Mucosa of descending colon (tissue), 3 donors: ENCODE measurements around the gene SIK2. TPM values are rescaled to one million over a fixed set of nuclear protein-coding genes. Genes with fewer than 3 reads are reported as not detected.
A peak's percentile ranks its signal among the peaks of the same experiment; 100 is the strongest.

Source experiments
- ATAC-seq: fragments of 200-7000 bp; cut with Tn5 transposase; one replicate; pipeline ENCODE4 v1.9.1; 2020; ENCODE audit warnings: mild to moderate bottlenecking, moderate library complexity
- DNase-seq, 3 donors: peaks; one replicate each; pipeline ENCODE4 v3.0.0-alpha.2; 2020
- H3K36me3 ChIP-seq: fragments of 200-600 bp; one replicate; pipeline ENCODE4 v1.8.0; 2021; ENCODE audit warnings: low read depth, mild to moderate bottlenecking
- H3K4me1 ChIP-seq: fragments of 200-600 bp; one replicate; pipeline ENCODE4 v1.8.0; 2021; ENCODE audit warnings: low read depth, mild to moderate bottlenecking
- H3K4me3 ChIP-seq: fragments of 200-600 bp; one replicate; pipeline ENCODE4 v1.8.0; 2021; ENCODE audit warnings: mild to moderate bottlenecking
- H3K9me3 ChIP-seq: fragments of 200-600 bp; one replicate; pipeline ENCODE4 v1.8.0; 2021; ENCODE audit warnings: mild to moderate bottlenecking
- CTCF ChIP-seq: fragments of 200-600 bp; IDR thresholded peaks from one replicate; pipeline ENCODE4 v1.8.0; 2022; ENCODE audit warnings: antibody characterized with exemption, mild to moderate bottlenecking
- intact Hi-C, 2 donors: fragments of 100-400 bp; cut with DNase I in 1 of 2; cut with micrococcal nuclease in 1 of 2; formaldehyde crosslinking; loops; one replicate each; pipeline versions ENCODE4 v1.11.0 to v1.11.1; 2022; cut with DNase I, micrococcal nuclease
- total RNA-seq, 3 donors: library from RNA; stranded (reverse); fragmentation: NEBNext Ultra II Directional in 2 of 3; extraction: Animal tissue kit (Norgen Biotek cat#: 25700) in 2 of 3; gene quantifications; one replicate each; pipeline versions ENCODE4 v1.2.1 to v1.2.4, GENCODE V29; 2021 to 2023
- donor health status: DM: no; HTN: no; CAD: no; lungs with moderate emphysema.
- donor health status: DM: no; HTN: no; CAD: no.
- donor health status: DM: no; HTN: yes; CAD: no.

The SIK2 gene
- total RNA-seq, 3 donors from 2014 or later: 22.0 to 23.0 (median 22.7) TPM

- H3K9me3 ChIP-seq: no peaks in the 10 kb centered on the region
- no peak overlapping the region for H3K4me3 ChIP-seq
- no peaks in the 10 kb centered on the region for H3K36me3 ChIP-seq
- no peak for TF ChIP-seq CTCF
- no peak for ATAC-seq
- no peak for DNase-seq
- intact Hi-C loops: no loop called here
- peaks cover 21% of the 10 kb centered on the region for H3K4me1 ChIP-seq
Measured at GRCh38 chr11:111734954-111735261, 132.7 kb downstream of the SIK2 start.

DNA sequence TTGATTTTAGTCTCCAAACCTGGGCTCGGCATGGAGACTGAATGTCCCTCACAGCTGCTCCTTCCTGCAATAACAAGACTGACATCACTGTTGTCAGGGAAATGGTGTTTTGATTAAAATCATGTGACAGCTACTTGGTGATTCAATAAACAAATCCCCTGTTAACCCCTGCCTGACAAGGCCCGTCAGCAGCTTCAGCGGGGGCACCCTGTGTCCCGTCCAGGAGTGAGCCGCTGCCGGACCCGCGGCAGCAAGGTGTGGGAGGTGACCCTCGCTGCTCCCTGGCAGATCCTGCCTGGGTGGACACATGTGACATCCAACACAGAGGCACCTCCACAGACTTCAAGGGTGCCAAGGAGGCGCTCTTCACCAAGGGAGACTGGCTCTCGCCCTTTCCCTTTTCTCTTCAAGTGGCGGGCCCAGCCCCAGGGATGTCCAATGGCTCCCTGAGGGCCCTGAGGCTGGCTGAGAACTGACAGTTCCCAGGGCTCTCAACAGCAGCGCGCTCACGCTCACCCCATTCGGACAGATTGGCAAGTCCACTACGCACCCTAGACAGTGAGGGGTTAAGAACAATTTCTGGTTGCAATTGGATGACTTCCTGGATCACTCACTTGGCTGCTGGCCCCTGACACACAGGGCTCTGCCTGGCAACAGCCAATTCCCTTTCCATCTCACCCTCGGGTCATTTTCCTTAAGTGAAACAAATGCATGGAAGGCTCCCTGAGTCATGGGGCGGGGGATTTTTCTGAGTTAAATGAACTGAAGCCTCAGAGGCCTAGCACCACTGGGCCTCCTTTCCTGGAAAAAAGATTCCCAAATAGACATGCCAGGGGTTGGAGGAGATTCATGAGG is 133.2 kb downstream of the SIK2 start:
- Histone ChIP-seq H3K36me3 (no peaks in the 10 kb centered on the region), H3K4me1 (peaks cover 21% of the 10 kb centered on the region)
- intact Hi-C loops: no loop called here

DNA sequence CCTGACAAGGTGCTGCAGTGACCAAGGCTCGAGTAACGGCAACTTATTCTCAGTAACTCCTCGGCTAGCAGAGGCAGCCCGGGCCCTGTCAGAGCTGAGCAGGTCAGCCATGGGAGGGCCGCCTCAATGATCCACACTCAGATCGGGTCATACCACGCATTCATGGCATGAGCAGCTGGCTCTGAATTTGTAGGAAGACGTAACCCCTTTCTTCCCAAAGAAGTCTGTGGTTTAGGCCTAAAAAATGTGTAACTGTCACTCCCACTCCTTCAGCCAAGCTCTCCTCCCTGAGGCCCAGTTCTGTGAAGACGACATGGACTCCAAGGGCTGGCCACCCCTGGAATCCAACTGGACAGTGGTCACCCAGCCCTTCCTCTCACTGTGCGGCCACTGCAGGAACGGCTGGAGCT is 133.9 kb downstream of the SIK2 start:
- Histone ChIP-seq H3K36me3 (no peaks in the 10 kb centered on the region), H3K4me1 (peaks cover 15% of the 10 kb centered on the region), H3K9me3 (no peaks in the 10 kb centered on the region), H3K4me3 (no peak overlapping the region)
- TF ChIP-seq CTCF: no peak
- peak in 1 of 3 donors; percentile 25 for DNase-seq
- intact Hi-C loops: no loop called here
- ATAC-seq: no peak

More for the DNA sequence above, 133.2 kb downstream of the SIK2 start:
- peak; percentile 51 to 70 (median 61) for DNase-seq
- Histone ChIP-seq H3K9me3 (no peaks in the 10 kb centered on the region), H3K4me3 (no peak overlapping the region)
- peak; percentile 70 for ATAC-seq
- TF ChIP-seq CTCF: no peak

DNA sequence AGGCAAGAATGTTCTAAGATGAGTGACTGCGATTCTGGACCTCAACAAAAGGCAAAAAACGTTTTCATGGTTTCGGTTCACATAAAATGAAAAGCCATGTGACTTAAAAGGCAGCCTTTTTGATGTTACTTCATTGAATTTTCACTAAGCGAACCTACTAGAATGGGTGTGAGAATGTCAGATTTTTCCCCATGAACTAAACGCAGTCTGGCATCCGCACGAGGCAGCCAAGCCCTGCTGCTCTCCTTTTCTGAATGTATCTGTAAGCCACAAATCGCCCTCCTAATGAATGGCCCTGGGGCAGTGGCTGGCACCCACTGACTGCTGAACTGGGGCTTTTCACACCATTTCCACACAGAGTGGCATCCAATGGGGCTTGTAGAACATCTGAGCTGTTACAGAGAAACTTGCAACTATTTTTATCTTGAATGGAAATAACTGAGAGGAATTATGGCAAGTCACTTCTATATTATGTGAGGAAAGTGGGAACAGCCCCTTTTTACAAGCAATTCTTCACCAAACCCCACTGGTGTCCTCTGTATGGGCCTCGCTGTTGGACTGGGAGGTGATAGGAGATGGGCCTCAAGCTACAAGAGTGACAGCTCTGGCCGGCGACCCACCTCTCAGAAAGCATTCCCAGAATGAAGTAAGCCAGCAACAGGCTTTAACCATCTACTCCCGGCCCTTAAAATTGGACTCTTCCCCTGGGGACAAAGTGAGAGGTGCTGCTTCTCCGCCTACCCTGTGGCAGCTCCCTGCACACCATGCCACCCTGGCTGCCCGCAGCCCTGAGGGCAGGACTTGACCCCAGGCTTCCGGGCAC is 134.6 kb downstream of the SIK2 start:
- TF ChIP-seq CTCF: no peak
- ATAC-seq: no peak
- H3K4me3 ChIP-seq: no peak overlapping the region
- no peak for DNase-seq
- H3K4me1 ChIP-seq: peaks cover 8% of the 10 kb centered on the region
- no peaks in the 10 kb centered on the region for H3K36me3 ChIP-seq
- intact Hi-C loops: no loop called here
- no peaks in the 10 kb centered on the region for H3K9me3 ChIP-seq

- Histone ChIP-seq H3K4me1 (peaks cover 5% of the 10 kb centered on the region), H3K36me3 (no peaks in the 10 kb centered on the region), H3K9me3 (no peaks in the 10 kb centered on the region), H3K4me3 (no peak overlapping the region)
- no peak for ATAC-seq
- no peak for DNase-seq
- intact Hi-C loops: no loop called here
- TF ChIP-seq CTCF: no peak
Measured at GRCh38 chr11:111737444-111738210, 135.4 kb downstream of the SIK2 start.
